Keratinocyte (primary cell): ENCODE data around the gene LSM14A. TPM values are rescaled to one million over a fixed set of nuclear protein-coding genes. Genes with fewer than 3 reads are reported as not detected.
"Not testable (repeated sequence)": the region's sequence is repeated elsewhere in the genome, so short reads cannot be mapped to it uniquely, and the experiment has no call there.

Source experiments
- DNase-seq: peaks from one replicate; pipeline ENCODE4 v3.0.0-alpha.2; 2011; ENCODE audit warnings: low read depth, missing footprints, low spot score
- FAIRE-seq: peaks from 2 replicates; lab custom pipeline; 2011; peaks lifted over from hg19 to GRCh38; lab: Jason Lieb, UNC
- H2AFZ ChIP-seq: 2 replicates; pipeline ENCODE4 v1.6.0; 2012; ENCODE audit warnings: low read length, control low read depth, inconsistent platforms; ENCODE audit not compliant: control insufficient read depth
- H3K27ac ChIP-seq: 2 replicates; pipeline ENCODE4 v1.5.1; 2011; ENCODE audit warnings: low read length; ENCODE audit not compliant: control insufficient read depth, insufficient read depth
- H3K27me3 ChIP-seq: 3 replicates; pipeline ENCODE4 v1.6.0; 2011; ENCODE audit warnings: low read length; ENCODE audit not compliant: control insufficient read depth, insufficient read depth; ENCODE audit errors: extremely low read depth
- H3K36me3 ChIP-seq, 2 experiments: 2 replicates in 1 of 2; 3 replicates in 1 of 2; pipeline ENCODE4 v1.5.1; 2011; ENCODE audit warnings: low read length in 2 of 2, mild to moderate bottlenecking in 1 of 2; ENCODE audit not compliant: control insufficient read depth in 2 of 2, insufficient read depth in 2 of 2; ENCODE audit errors: extremely low read depth in 1 of 2
- H3K4me1 ChIP-seq: 3 replicates; pipeline ENCODE4 v1.5.1; 2011; ENCODE audit warnings: low read length; ENCODE audit not compliant: control insufficient read depth, insufficient read depth; ENCODE audit errors: extremely low read depth
- H3K4me2 ChIP-seq: 3 replicates; pipeline ENCODE4 v1.6.0; 2011; ENCODE audit warnings: low read depth, low read length; ENCODE audit not compliant: control insufficient read depth, insufficient read depth; ENCODE audit errors: extremely low read depth
- H3K4me3 ChIP-seq, 3 experiments: fragments of 200-600 bp in 1 of 3; sonication (generic) in 1 of 3; 2 replicates in 2 of 3; 3 replicates in 1 of 3; pipeline ENCODE4 v1.5.1; 2011 to 2016; ENCODE audit warnings: low read length in 3 of 3, mild to moderate bottlenecking in 3 of 3, control low read depth in 2 of 3, inconsistent platforms in 1 of 3, low read depth in 1 of 3, mixed read lengths in 1 of 3, mixed run types in 1 of 3, moderate library complexity in 1 of 3; ENCODE audit not compliant: control insufficient read depth in 2 of 3, insufficient read depth in 2 of 3; ENCODE audit errors: extremely low read depth in 1 of 3
- H3K79me2 ChIP-seq: 2 replicates; pipeline ENCODE4 v1.6.0; 2012; ENCODE audit warnings: low read length; ENCODE audit not compliant: control insufficient read depth, insufficient read depth
- H3K9ac ChIP-seq: 3 replicates; pipeline ENCODE4 v1.6.0; 2011; ENCODE audit warnings: low read length; ENCODE audit not compliant: control insufficient read depth, insufficient read depth; ENCODE audit errors: extremely low read depth
- H3K9me1 ChIP-seq: 3 replicates; pipeline ENCODE4 v1.6.0; 2011; ENCODE audit warnings: low read length; ENCODE audit not compliant: control insufficient read depth, insufficient read depth; ENCODE audit errors: extremely low read depth
- H3K9me3 ChIP-seq: 2 replicates; pipeline ENCODE4 v1.5.1; 2012; ENCODE audit warnings: low read depth, low read length; ENCODE audit not compliant: control insufficient read depth
- H4K20me1 ChIP-seq: 3 replicates; pipeline ENCODE4 v1.6.0; 2011; ENCODE audit warnings: low read length; ENCODE audit not compliant: control insufficient read depth, insufficient read depth; ENCODE audit errors: extremely low read depth
- CTCF ChIP-seq, 3 experiments: IDR thresholded peaks in 1 of 3; conservative IDR thresholded peaks in 1 of 3; optimal IDR thresholded peaks in 1 of 3; 2 replicates in 2 of 3; 3 replicates in 1 of 3; pipeline versions ENCODE3 to v1.5.1; 2011; ENCODE audit warnings: low read length in 3 of 3, mild to moderate bottlenecking in 3 of 3, moderate library complexity in 2 of 3, control low read depth in 1 of 3, inconsistent platforms in 1 of 3; ENCODE audit not compliant: insufficient read depth in 2 of 3; ENCODE audit errors: extremely low read depth in 1 of 3
- EZH2 ChIP-seq: IDR thresholded peaks from one replicate; pipeline ENCODE4 v1.6.1; 2012; ENCODE audit warnings: inconsistent platforms, mild to moderate bottlenecking, low read length, moderate library complexity
- dilution Hi-C: fragments of 300-500 bp; cut with MboI; formaldehyde crosslinking; loops from one replicate; pipeline ENCODE4 v1.7.0; 2020; ENCODE audit warnings: low sequenced_read_pairs; ENCODE audit not compliant: extremely low pct_ligation_motif_present
- polyA plus RNA-seq, 5 experiments: library from polyadenylated mRNA; depleted of rRNA in 3 of 5; stranded (reverse) in 3 of 5; stranded (forward) in 1 of 5; unstranded in 1 of 5; fragments of >200 nt; gene quantifications; 1 replicate in 1 of 5; 2 replicates in 3 of 5; 3 replicates in 1 of 5; pipeline versions ENCODE4 v1.2.1 to v1.2.3, GENCODE V29; 2011 to 2012; ENCODE audit warnings: missing spikeins in 2 of 5, low read depth in 1 of 5, low replicate concordance in 1 of 5

Gene LSM14A
- polyA plus RNA-seq, 1 donor (not counting 4 experiments of a cell fraction or from before 2014, with no cell fraction given), result 103 TPM

GRCh38 chr19:34173193-34173956 is 1.1 kb downstream of the LSM14A start:
- dilution Hi-C loops, result no loop called here
- H3K4me2 ChIP-seq, result peak overlapping the region; percentile 98
- peak overlapping the region; percentile 98 for H3K9ac ChIP-seq
- peaks cover 35% of the 10 kb centered on the region for H3K4me1 ChIP-seq
- H3K9me3 ChIP-seq, result no peaks in the 10 kb centered on the region
- FAIRE-seq, result no peak
- no peaks in the 10 kb centered on the region for H3K36me3 ChIP-seq
- peaks cover 8% of the 10 kb centered on the region for H4K20me1 ChIP-seq
- H3K79me2 ChIP-seq, result peaks cover 60% of the 10 kb centered on the region
- DNase-seq, result no peak
- H3K9me1 ChIP-seq, result peaks cover 3% of the 10 kb centered on the region
- H3K4me3 ChIP-seq, result peak overlapping the region; percentile 68 to 98 (median 83)
- H3K27me3 ChIP-seq, result no peaks in the 10 kb centered on the region
- H3K27ac ChIP-seq, result peak overlapping the region; percentile 67
- peak overlapping the region; percentile 28 for H2AFZ ChIP-seq
- no peak for TF ChIP-seq EZH2
- TF ChIP-seq CTCF (optimal IDR thresholded peaks at IDR 0.05 in 1 of 3, IDR thresholded peaks at IDR 0.05 in 1 of 3, conservative IDR thresholded peaks at IDR 0.05 in 1 of 3; ENCODE audit: extremely low read depth in 1 of 3, insufficient read depth in 2 of 3, low read length in 3 of 3), result no peak

GRCh38 chr19:34175173-34175572 is 2.9 kb downstream of the LSM14A start:
- H3K36me3 ChIP-seq, H3K9me1 ChIP-seq, H3K9me3 ChIP-seq, H3K27ac ChIP-seq, H3K4me3 ChIP-seq, H3K27me3 ChIP-seq, H4K20me1 ChIP-seq, DNase-seq, dilution Hi-C loops, FAIRE-seq, H2AFZ ChIP-seq, H3K9ac ChIP-seq: not testable (repeated sequence)
- Histone ChIP-seq H3K79me2 (peaks cover 78% of the 10 kb centered on the region), H3K4me1 (peaks cover 37% of the 10 kb centered on the region), H3K4me2 (peak overlapping the region; percentile 98)
